Measurements from ENCODE around the gene EPHX1.

- TF ChIP-seq CTCF (IDR thresholded peaks at IDR 0.05) (no peak), POLR2A (IDR thresholded peaks at IDR 0.05) (no peak)
Observed at GRCh38 chr1:225888289-225888897, 78.5 kb downstream of the EPHX1 start.

Measured in Peyer's patch (tissue), 4 donors.